Breast epithelium (tissue), 4 donors: ENCODE data around the gene HOMEZ. TPM values are rescaled to one million over a fixed set of nuclear protein-coding genes. Genes with fewer than 3 reads are reported as not detected.

Source experiments
- DNase-seq, 2 donors: peaks; one replicate each; pipeline ENCODE4 v3.0.0-alpha.2; 2019; ENCODE audit warnings: low spot score in 2 of 2
- H3K27ac ChIP-seq, 2 donors: fragments of 200-600 bp; sonication (generic) in 1 of 2; one replicate each; pipeline ENCODE4 v1.5.1; 2016 to 2019; ENCODE audit warnings: mild to moderate bottlenecking in 1 of 2
- H3K27me3 ChIP-seq, 2 donors: fragments of 200-600 bp; sonication (generic) in 1 of 2; one replicate each; pipeline versions ENCODE4 v1.5.1 to v1.6.0; 2017 to 2019; ENCODE audit warnings: control low read depth in 1 of 2, mild to moderate bottlenecking in 1 of 2
- H3K36me3 ChIP-seq: fragments of 200-600 bp; one replicate; pipeline ENCODE4 v1.5.1; 2019
- H3K4me1 ChIP-seq, 2 donors: fragments of 200-600 bp; sonication (generic); one replicate each; pipeline ENCODE4 v1.5.1; 2016 to 2019; ENCODE audit warnings: control low read depth in 1 of 2
- H3K4me3 ChIP-seq, 3 donors: fragments of 200-600 bp; sonication (generic); 1 replicate in 2 of 3; 2 replicates in 1 of 3; pipeline ENCODE4 v1.5.1; 2016 to 2019; ENCODE audit warnings: mild to moderate bottlenecking in 3 of 3, moderate library complexity in 2 of 3
- H3K9me3 ChIP-seq, 2 donors: fragments of 200-600 bp; sonication (generic) in 1 of 2; one replicate each; pipeline ENCODE4 v1.5.1; 2016 to 2019; ENCODE audit warnings: control low read depth in 1 of 2
- CTCF ChIP-seq, 3 donors: fragments of 450-650 bp; IDR thresholded peaks; one replicate each; pipeline ENCODE4 v1.5.1; 2016 to 2017; ENCODE audit warnings: antibody characterized with exemption in 3 of 3, mild to moderate bottlenecking in 3 of 3, moderate library complexity in 3 of 3
- POLR2A ChIP-seq: fragments of 450-650 bp; IDR thresholded peaks from one replicate; pipeline ENCODE4 v1.6.1; 2016; ENCODE audit warnings: antibody characterized with exemption, mild to moderate bottlenecking, moderate library complexity
- POLR2AphosphoS5 ChIP-seq, 3 donors: sonication (generic); formaldehyde crosslinking; IDR thresholded peaks; one replicate each; pipeline ENCODE4 v1.6.1; 2017; ENCODE audit warnings: antibody characterized with exemption in 3 of 3
- intact Hi-C: fragments of 100-400 bp; cut with DNase I; formaldehyde crosslinking; loops from one replicate; pipeline ENCODE4 v1.15.1; 2023; ENCODE audit warnings: low total_unique reads
- total RNA-seq, 3 donors: library from RNA; depleted of rRNA; stranded (reverse); fragments of >200 nt; gene quantifications; one replicate each; pipeline ENCODE4 v1.1.0, GENCODE V29; 2016

The HOMEZ gene
- total RNA-seq, 3 donors from 2014 or later, result 10.8 to 15.4 (median 12.0) TPM

DNA sequence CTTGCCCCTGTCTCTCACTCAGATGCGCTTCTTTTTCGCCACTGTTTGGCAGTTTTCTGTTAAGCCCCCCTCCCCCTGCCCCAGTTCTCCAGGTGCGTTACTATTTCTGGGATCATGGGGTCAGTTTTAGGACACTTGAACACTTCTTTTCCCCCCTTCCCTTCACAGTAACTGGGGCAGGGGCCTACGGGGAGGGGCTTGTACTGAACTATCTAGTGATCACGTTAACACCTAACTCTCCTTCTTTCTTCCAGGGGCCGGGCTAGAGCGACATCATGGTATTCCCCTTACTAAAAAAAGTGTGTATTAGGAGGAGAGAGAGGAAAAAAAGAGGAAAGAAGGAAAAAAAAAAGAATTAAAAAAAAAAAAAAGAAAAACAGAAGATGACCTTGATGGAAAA is 39.1 kb upstream of the HOMEZ start:
- Histone ChIP-seq H3K4me1 (peaks cover 0 to 4% of the 10 kb centered on the region in 2 donors), H3K27ac (no peak overlapping the region), H3K9me3 (no peaks in the 10 kb centered on the region), H3K4me3 (no peak overlapping the region), H3K36me3 (no peaks in the 10 kb centered on the region), H3K27me3 (no peaks in the 10 kb centered on the region)
- no peak for DNase-seq
- TF ChIP-seq CTCF (IDR thresholded peaks at IDR 0.05) (no peak), POLR2AphosphoS5 (IDR thresholded peaks at IDR 0.05) (no peak), POLR2A (no peak)
- intact Hi-C loops, result loop anchor here (5.0 to 10.0 kb wide), 3 partner anchors 52 to 338 kb away; partner anchors contain the start of gene CMTM5

- no peak for DNase-seq
- Histone ChIP-seq H3K27ac (no peak overlapping the region), H3K36me3 (no peaks in the 10 kb centered on the region), H3K9me3 (no peaks in the 10 kb centered on the region), H3K4me1 (peaks cover 0 to 4% of the 10 kb centered on the region in 2 donors), H3K4me3 (no peak overlapping the region), H3K27me3 (no peaks in the 10 kb centered on the region)
- TF ChIP-seq POLR2AphosphoS5 (IDR thresholded peaks at IDR 0.05), result no peak
- TF ChIP-seq POLR2A, result no peak
- no peak for TF ChIP-seq CTCF (IDR thresholded peaks at IDR 0.05)
- intact Hi-C loops, result loop anchor here (5.0 to 10.0 kb wide), 2 partner anchors 150 to 337 kb away; no protein-coding TSS in a partner anchor
These were observed 38.5 kb upstream of the HOMEZ start for GRCh38 chr14:23324455-23324846.

DNA sequence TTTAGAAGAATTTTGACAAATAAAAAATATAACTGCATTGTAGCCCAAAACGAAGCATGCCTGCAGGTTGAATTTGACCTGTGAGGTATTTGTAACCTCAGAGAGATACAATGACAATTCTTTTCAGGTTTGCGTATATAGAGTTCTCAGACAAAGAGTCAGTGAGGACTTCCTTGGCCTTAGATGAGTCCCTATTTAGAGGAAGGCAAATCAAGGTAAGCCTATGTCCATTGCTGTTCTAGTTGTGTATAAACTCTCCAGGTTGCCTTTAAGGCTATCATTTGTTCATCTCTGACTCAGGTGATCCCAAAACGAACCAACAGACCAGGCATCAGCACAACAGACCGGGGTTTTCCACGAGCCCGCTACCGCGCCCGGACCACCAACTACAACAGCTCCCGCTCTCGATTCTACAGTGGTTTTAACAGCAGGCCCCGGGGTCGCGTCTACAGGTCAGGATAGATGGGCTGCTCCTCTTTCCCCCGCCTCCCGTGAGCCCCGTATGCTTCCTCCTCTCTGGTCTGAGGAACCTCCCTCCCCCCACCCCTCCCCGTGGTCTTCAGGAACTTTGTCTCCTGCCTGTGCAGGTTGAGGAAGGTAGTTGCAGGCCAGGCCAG is 38.0 kb upstream of the HOMEZ start:
- Histone ChIP-seq H3K4me3 (no peak overlapping the region), H3K27ac (no peak overlapping the region), H3K9me3 (no peaks in the 10 kb centered on the region), H3K36me3 (no peaks in the 10 kb centered on the region), H3K4me1 (peaks cover 0 to 4% of the 10 kb centered on the region in 2 donors), H3K27me3 (no peaks in the 10 kb centered on the region)
- intact Hi-C loops, result loop anchor here (5.0 to 10.0 kb wide), 2 partner anchors 151 to 337 kb away; no protein-coding TSS in a partner anchor
- DNase-seq, result no peak
- TF ChIP-seq POLR2A, result no peak
- no peak for TF ChIP-seq CTCF (IDR thresholded peaks at IDR 0.05)
- no peak for TF ChIP-seq POLR2AphosphoS5 (IDR thresholded peaks at IDR 0.05)

- peaks cover 0 to 4% of the 10 kb centered on the region in 2 donors for H3K4me1 ChIP-seq
- no peaks in the 10 kb centered on the region for H3K36me3 ChIP-seq
- peak overlapping the region; percentile 76 to 97 (median 92) for H3K4me3 ChIP-seq
- peak overlapping the region; percentile 94 to 97 for H3K27ac ChIP-seq
- TF ChIP-seq POLR2AphosphoS5 (IDR thresholded peaks at IDR 0.05), result no peak
- TF ChIP-seq CTCF (IDR thresholded peaks at IDR 0.05), result no peak
- no peak for TF ChIP-seq POLR2A
- no peaks in the 10 kb centered on the region for H3K9me3 ChIP-seq
- DNase-seq, result no peak
- no peaks in the 10 kb centered on the region for H3K27me3 ChIP-seq
- intact Hi-C loops, result loop anchor here (5.0 to 10.0 kb wide), 2 partner anchors 152 to 336 kb away; no protein-coding TSS in a partner anchor
These were observed 36.9 kb upstream of the HOMEZ start for GRCh38 chr14:23322568-23323517.
